Pons (tissue), 1 donor: ENCODE data around the gene SACM1L.

Experiments
- DNase-seq: peaks from one replicate; pipeline ENCODE4 v3.0.0-alpha.2; 2016; ENCODE audit warnings: low spot score

SACM1L gene

GRCh38 chr3:45786801-45787495 is 97.8 kb downstream of the SACM1L start:
- no peak for DNase-seq

- no peak for DNase-seq
These were observed 98.4 kb downstream of the SACM1L start for GRCh38 chr3:45787551-45787950.

GRCh38 chr3:45789235-45789812 is 100.1 kb downstream of the SACM1L start:
- DNase-seq: no peak

GRCh38 chr3:45790596-45790995 is 101.4 kb downstream of the SACM1L start:
- no peak for DNase-seq

- DNase-seq: no peak
These were observed 102.8 kb downstream of the SACM1L start for GRCh38 chr3:45792036-45792435.

GRCh38 chr3:45792516-45793172 is 103.4 kb downstream of the SACM1L start:
- no peak for DNase-seq

GRCh38 chr3:45793482-45794176 is 104.4 kb downstream of the SACM1L start:
- DNase-seq: no peak

- no peak for DNase-seq
These were observed 105.0 kb downstream of the SACM1L start for GRCh38 chr3:45794177-45794560.

- no peak for DNase-seq
These were observed 105.5 kb downstream of the SACM1L start for GRCh38 chr3:45794660-45795059.
